Stomach (tissue), 9 donors: ENCODE measurements around the gene KDM6A. TPM values are rescaled to one million over a fixed set of nuclear protein-coding genes. Genes with fewer than 3 reads are reported as not detected.
A peak's percentile ranks its signal among the peaks of the same experiment; 100 is the strongest.

Experiments
- DNase-seq, 2 donors: peaks; one replicate each; pipeline versions ENCODE4 v3.0.0 to v3.0.0-alpha.2; 2013 to 2019
- H3K27ac ChIP-seq, 5 donors: fragments of 200-600 bp in 4 of 5; sonication (generic) in 4 of 5; one replicate each; pipeline ENCODE4 v1.5.1; 2013 to 2019; ENCODE audit warnings: mild to moderate bottlenecking in 1 of 5, moderate library complexity in 1 of 5
- H3K27me3 ChIP-seq, 3 donors: fragments of 200-600 bp; sonication (generic); one replicate each; pipeline ENCODE4 v1.5.1; 2017 to 2019; ENCODE audit warnings: mixed run types in 1 of 3
- H3K36me3 ChIP-seq, 4 donors: fragments of 200-600 bp; sonication (generic); 1 replicate in 3 of 4; 2 replicates in 1 of 4; pipeline ENCODE4 v1.5.1; 2016 to 2019
- H3K4me1 ChIP-seq, 4 donors: fragments of 200-600 bp; sonication (generic); one replicate each; pipeline ENCODE4 v1.5.1; 2016 to 2019
- H3K4me3 ChIP-seq, 4 donors: fragments of 200-600 bp; sonication (generic) in 3 of 4; one replicate each; pipeline ENCODE4 v1.5.1; 2016 to 2019; ENCODE audit warnings: mild to moderate bottlenecking in 1 of 4
- H3K9me3 ChIP-seq, 4 donors: fragments of 200-600 bp; sonication (generic); one replicate each; pipeline ENCODE4 v1.5.1; 2016 to 2019
- EP300 ChIP-seq: sonication (generic); formaldehyde crosslinking; IDR thresholded peaks from one replicate; pipeline ENCODE4 v1.6.1; 2017; ENCODE audit warnings: antibody characterized with exemption
- POLR2A ChIP-seq, 4 donors: fragments of 450-650 bp; IDR thresholded peaks; one replicate each; pipeline ENCODE4 v1.6.1; 2016; ENCODE audit warnings: antibody characterized with exemption in 4 of 4, control low read depth in 2 of 4, mild to moderate bottlenecking in 1 of 4, moderate library complexity in 1 of 4
- POLR2AphosphoS5 ChIP-seq, 3 donors: sonication (generic); formaldehyde crosslinking; IDR thresholded peaks; one replicate each; pipeline ENCODE4 v1.6.1; 2016; ENCODE audit warnings: antibody characterized with exemption in 3 of 3
- WGBS, 5 donors: extraction: QIAGEN DNeasy Blood & Tissue Kit in 3 of 5; methylation state at CpG; one replicate each; pipeline versions ENCODE4 v1.1.5 to v1.1.7; 2013 to 2018; 5-methylcytosine and 5-hydroxymethylcytosine counted together
- intact Hi-C: fragments of 100-400 bp; cut with DNase I; formaldehyde crosslinking; loops from one replicate; pipeline ENCODE4 v1.15.1; 2023; ENCODE audit warnings: low total_unique reads
- polyA plus RNA-seq, 3 donors: library from polyadenylated mRNA; stranded (reverse); fragments of 200-250 nt; gene quantifications; one replicate each; pipeline ENCODE4 v1.2.3, GENCODE V29; 2013
- total RNA-seq, 5 donors: library from RNA; depleted of rRNA; stranded (reverse); fragments of >200 nt; gene quantifications; one replicate each; pipeline versions ENCODE4 v1.1.0 to v1.2.3, GENCODE V29; 2014 to 2016
- TF ChIP-seq, protein P1 (sequence below), 7 experiments: fragments of 450-650 bp in 4 of 7; fragments of 200-600 bp in 3 of 7; sonication (generic) in 3 of 7; IDR thresholded peaks; one replicate each; pipeline ENCODE4 v1.5.1; 2016 to 2019; ENCODE audit warnings: antibody characterized with exemption in 7 of 7, control low read depth in 2 of 7, mild to moderate bottlenecking in 1 of 7
- donor health status: healthy with polysubstance abuse.
- donor health status: Bipolar disorder and iron deficiency.
- donor health status: healthy.

KDM6A gene
- total and polyA plus RNA-seq, 8 donors, result 7.0 to 105 (median 47.3) TPM

GRCh38 chrX:44874420-44875184 lies 1.6 kb downstream of the KDM6A start:
- 0 to 2% (median 1%) methylated on average over 13 to 14 of the region's 14 CpGs for WGBS, 5 donors
- Histone ChIP-seq H3K27me3 (no peaks in the 10 kb centered on the region), H3K36me3 (no peaks in the 10 kb centered on the region), H3K9me3 (no peaks in the 10 kb centered on the region), H3K4me3 (peak overlapping the region; percentile 70 to 99 (median 82)), H3K27ac (peak overlapping the region; percentile 97 to 100 (median 100)), H3K4me1 (peaks cover 0 to 62% (median 32%) of the 10 kb centered on the region in 4 donors)
- TF ChIP-seq POLR2AphosphoS5 (IDR thresholded peaks at IDR 0.05), result no peak
- intact Hi-C loops, result no loop called here
- peak; percentile 35 to 87 for DNase-seq

GRCh38 chrX:44875185-44875489 lies 2.1 kb downstream of the KDM6A start:
- intact Hi-C loops, result no loop called here
- Histone ChIP-seq H3K36me3 (no peaks in the 10 kb centered on the region), H3K27ac (peak overlapping the region in 4 of 5 donors; percentile 97 to 100 (median 100)), H3K27me3 (no peaks in the 10 kb centered on the region), H3K4me3 (peak overlapping the region; percentile 70 to 99 (median 82)), H3K9me3 (no peaks in the 10 kb centered on the region), H3K4me1 (peaks cover 0 to 66% (median 32%) of the 10 kb centered on the region in 4 donors)
- TF ChIP-seq, protein P1, sequence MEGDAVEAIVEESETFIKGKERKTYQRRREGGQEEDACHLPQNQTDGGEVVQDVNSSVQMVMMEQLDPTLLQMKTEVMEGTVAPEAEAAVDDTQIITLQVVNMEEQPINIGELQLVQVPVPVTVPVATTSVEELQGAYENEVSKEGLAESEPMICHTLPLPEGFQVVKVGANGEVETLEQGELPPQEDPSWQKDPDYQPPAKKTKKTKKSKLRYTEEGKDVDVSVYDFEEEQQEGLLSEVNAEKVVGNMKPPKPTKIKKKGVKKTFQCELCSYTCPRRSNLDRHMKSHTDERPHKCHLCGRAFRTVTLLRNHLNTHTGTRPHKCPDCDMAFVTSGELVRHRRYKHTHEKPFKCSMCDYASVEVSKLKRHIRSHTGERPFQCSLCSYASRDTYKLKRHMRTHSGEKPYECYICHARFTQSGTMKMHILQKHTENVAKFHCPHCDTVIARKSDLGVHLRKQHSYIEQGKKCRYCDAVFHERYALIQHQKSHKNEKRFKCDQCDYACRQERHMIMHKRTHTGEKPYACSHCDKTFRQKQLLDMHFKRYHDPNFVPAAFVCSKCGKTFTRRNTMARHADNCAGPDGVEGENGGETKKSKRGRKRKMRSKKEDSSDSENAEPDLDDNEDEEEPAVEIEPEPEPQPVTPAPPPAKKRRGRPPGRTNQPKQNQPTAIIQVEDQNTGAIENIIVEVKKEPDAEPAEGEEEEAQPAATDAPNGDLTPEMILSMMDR (IDR thresholded peaks at IDR 0.05), result no peak
- no peak for TF ChIP-seq POLR2AphosphoS5 (IDR thresholded peaks at IDR 0.05)
- TF ChIP-seq EP300, result no peak
- TF ChIP-seq POLR2A (IDR thresholded peaks at IDR 0.05), result no peak
- 1 to 19% (median 8%) methylated on average over 5 of the region's 5 CpGs for WGBS, 5 donors
- no peak for DNase-seq

DNA sequence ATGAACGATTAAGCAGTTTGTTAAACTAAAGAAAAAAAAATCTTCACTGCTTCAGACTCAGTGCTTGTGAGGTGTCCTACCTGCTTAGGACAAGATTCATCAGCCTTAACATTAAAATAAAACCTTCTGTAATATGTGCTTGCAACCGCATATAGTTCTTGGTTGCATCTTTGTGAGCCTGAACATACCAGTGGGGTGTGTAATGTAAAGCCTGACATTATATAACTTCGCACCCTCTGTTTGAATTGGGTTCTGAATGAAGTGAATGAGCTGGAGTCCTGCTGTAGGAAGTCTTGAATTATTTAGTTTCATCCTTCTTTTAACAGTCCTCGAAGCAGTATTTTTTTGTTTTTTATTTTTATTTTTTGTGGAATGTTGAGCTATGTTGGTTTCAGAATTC lies 3.1 kb downstream of the KDM6A start:
- 6 to 24% (median 11%) methylated on average over 4 of the region's 4 CpGs for WGBS, 5 donors

DNA sequence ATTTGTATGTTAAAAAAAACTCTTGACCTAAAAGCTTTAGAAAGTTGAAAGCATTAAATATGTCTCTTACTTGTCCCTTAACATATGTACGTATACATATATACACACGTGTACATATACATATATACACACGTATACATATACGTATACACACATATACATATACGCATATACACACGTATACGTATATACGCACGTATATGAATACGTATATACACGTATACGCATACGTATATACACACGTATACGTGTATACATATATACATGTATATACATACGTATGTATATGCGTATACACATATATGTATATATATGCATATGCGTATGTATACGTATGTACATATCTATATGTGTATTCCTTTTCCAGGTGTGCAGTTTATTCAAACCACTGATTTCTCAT lies 3.8 kb downstream of the KDM6A start:
- Histone ChIP-seq H3K27ac (no peak overlapping the region), H3K4me1 (peaks cover 0 to 67% (median 28%) of the 10 kb centered on the region in 4 donors), H3K4me3 (no peak overlapping the region), H3K27me3 (no peaks in the 10 kb centered on the region), H3K36me3 (no peaks in the 10 kb centered on the region), H3K9me3 (no peaks in the 10 kb centered on the region)
- TF ChIP-seq POLR2AphosphoS5 (IDR thresholded peaks at IDR 0.05), result no peak
- no peak for TF ChIP-seq EP300
- TF ChIP-seq POLR2A (IDR thresholded peaks at IDR 0.05), result no peak
- TF ChIP-seq, protein P1 (IDR thresholded peaks at IDR 0.05), result no peak
- WGBS, 5 donors, result 86 to 94% (median 88%) methylated on average over 19 of the region's 19 CpGs
- DNase-seq, result no peak
- intact Hi-C loops, result no loop called here

More for the DNA sequence above, 3.1 kb downstream of the KDM6A start:
- peak overlapping the region in 1 of 5 donors; percentile 100 for H3K27ac ChIP-seq
- DNase-seq, result peak in 1 of 2 donors; percentile 32
- no peaks in the 10 kb centered on the region for H3K9me3 ChIP-seq
- H3K36me3 ChIP-seq, result no peaks in the 10 kb centered on the region
- H3K4me3 ChIP-seq, result peak overlapping the region; percentile 70 to 99 (median 82)
- peaks cover 0 to 72% (median 28%) of the 10 kb centered on the region in 4 donors for H3K4me1 ChIP-seq
- H3K27me3 ChIP-seq, result no peaks in the 10 kb centered on the region
- TF ChIP-seq POLR2A (IDR thresholded peaks at IDR 0.05) (no peak), POLR2AphosphoS5 (IDR thresholded peaks at IDR 0.05) (no peak), EP300 (no peak)
- TF ChIP-seq, protein P1 (IDR thresholded peaks at IDR 0.05), result no peak
- intact Hi-C loops, result no loop called here

- Histone ChIP-seq H3K27ac (no peak overlapping the region), H3K36me3 (no peaks in the 10 kb centered on the region), H3K9me3 (no peaks in the 10 kb centered on the region), H3K4me1 (peaks cover 0 to 82% (median 29%) of the 10 kb centered on the region in 4 donors), H3K4me3 (no peak overlapping the region), H3K27me3 (no peaks in the 10 kb centered on the region)
- intact Hi-C loops, result no loop called here
- TF ChIP-seq POLR2A (IDR thresholded peaks at IDR 0.05) (no peak), EP300 (no peak), POLR2AphosphoS5 (IDR thresholded peaks at IDR 0.05) (no peak)
- TF ChIP-seq, protein P1 (IDR thresholded peaks at IDR 0.05), result no peak
- DNase-seq, result no peak
- 53 to 86% (median 73%) methylated on average over 8 of the region's 8 CpGs for WGBS, 5 donors
These were observed 5.8 kb downstream of the KDM6A start for GRCh38 chrX:44878780-44879179.
